Measurements from ENCODE around the gene LRRC36.

LRRC36 gene

DNA sequence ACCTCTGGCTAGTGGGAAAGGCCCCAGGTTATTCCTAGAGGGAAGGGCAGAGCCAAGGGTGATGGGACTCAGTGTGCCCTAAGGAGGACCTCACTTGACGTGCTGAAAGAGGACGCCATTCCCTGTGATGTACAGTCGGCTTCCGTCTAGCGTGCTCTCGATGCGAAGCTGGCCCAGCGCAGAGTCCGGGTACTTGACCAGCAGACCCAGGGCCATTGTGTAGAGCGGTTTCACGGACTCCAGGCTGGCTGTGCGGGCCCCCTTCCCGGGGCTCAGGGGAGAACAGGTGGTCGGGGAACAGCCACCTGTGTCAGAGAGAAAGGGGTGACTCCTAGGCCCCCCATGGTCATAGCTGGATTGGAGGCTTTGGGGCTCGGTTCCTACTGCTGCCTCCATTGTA lies 27.3 kb upstream of the LRRC36 start:
- Histone ChIP-seq H3K4me1 (ENCODE audit: insufficient read depth, low read length, poor library complexity, severe bottlenecking) (no peaks in the 10 kb centered on the region), H3K9ac (ENCODE audit: low read depth, low read length, poor library complexity, severe bottlenecking) (no peak overlapping the region), H3K4me2 (ENCODE audit: low read depth, low read length, poor library complexity, severe bottlenecking) (no peak overlapping the region), H3K79me2 (ENCODE audit: insufficient read depth, low read length) (no peaks in the 10 kb centered on the region), H3K9me2 (replicated peaks; ENCODE audit: low read depth, low read length) (no peaks in the 10 kb centered on the region), H2AFZ (ENCODE audit: low read length) (no peak overlapping the region), H3F3A (ENCODE audit: low read depth) (no peaks in the 10 kb centered on the region), H4K20me1 (ENCODE audit: insufficient read depth, low read length, poor library complexity, severe bottlenecking) (no peaks in the 10 kb centered on the region), H3K36me3 (ENCODE audit: insufficient read depth, low read length) (no peaks in the 10 kb centered on the region), H3K4me3 (ENCODE audit: low read length, poor library complexity, severe bottlenecking) (no peak overlapping the region), H3K9me3 (ENCODE audit: insufficient read depth, low read depth, low read length) (no peaks in the 10 kb centered on the region), H3K27me3 (ENCODE audit: insufficient read depth, low read length, poor library complexity, severe bottlenecking) (no peaks in the 10 kb centered on the region)
- no peak for TF ChIP-seq EZH2phosphoT487 (IDR thresholded peaks at IDR 0.05; ENCODE audit: borderline replicate concordance)
- TF ChIP-seq, protein P1, sequence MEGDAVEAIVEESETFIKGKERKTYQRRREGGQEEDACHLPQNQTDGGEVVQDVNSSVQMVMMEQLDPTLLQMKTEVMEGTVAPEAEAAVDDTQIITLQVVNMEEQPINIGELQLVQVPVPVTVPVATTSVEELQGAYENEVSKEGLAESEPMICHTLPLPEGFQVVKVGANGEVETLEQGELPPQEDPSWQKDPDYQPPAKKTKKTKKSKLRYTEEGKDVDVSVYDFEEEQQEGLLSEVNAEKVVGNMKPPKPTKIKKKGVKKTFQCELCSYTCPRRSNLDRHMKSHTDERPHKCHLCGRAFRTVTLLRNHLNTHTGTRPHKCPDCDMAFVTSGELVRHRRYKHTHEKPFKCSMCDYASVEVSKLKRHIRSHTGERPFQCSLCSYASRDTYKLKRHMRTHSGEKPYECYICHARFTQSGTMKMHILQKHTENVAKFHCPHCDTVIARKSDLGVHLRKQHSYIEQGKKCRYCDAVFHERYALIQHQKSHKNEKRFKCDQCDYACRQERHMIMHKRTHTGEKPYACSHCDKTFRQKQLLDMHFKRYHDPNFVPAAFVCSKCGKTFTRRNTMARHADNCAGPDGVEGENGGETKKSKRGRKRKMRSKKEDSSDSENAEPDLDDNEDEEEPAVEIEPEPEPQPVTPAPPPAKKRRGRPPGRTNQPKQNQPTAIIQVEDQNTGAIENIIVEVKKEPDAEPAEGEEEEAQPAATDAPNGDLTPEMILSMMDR (conservative IDR thresholded peaks at IDR 0.05; ENCODE audit: low read length) = no peak

DNA sequence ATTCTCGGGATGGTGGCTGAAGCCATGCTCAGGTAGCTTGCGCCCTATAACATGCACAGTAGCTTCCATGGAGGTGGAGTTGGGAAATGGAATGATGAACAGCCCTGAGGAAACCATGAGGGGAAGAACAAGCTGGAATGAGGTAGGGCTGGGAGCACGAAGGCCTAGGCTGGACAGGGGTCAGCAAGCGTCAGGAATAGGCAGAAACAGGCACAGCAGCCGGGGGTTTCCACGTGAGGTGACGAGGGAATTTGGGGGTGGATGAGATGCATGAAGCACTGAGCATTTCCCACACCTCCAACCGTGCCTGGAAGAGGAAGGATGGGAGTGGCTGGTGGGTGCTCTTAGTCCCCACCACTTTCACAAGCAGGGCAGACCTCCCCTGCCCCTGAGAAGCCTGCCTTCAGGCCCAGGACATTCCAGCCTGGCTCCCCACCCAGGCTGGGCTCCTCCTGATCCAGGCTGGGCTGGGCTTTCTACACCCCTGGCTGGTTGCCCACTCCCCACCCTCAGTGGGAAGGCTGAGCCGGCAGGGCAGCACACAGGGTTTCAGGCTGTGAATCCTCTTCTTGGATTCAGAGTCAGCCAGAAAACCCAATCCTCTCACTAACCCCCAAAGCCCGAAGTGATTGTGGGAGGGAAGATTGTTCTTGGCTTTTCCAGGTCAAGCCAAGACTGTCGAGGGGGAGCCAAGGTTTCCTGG lies 25.4 kb upstream of the LRRC36 start:
- Histone ChIP-seq H3K4me3 (ENCODE audit: low read length, poor library complexity, severe bottlenecking) (no peak overlapping the region), H3K9me2 (replicated peaks; ENCODE audit: low read depth, low read length) (no peaks in the 10 kb centered on the region), H3K79me2 (ENCODE audit: insufficient read depth, low read length) (no peaks in the 10 kb centered on the region), H3K27me3 (ENCODE audit: insufficient read depth, low read length, poor library complexity, severe bottlenecking) (no peaks in the 10 kb centered on the region), H3K9ac (ENCODE audit: low read depth, low read length, poor library complexity, severe bottlenecking) (no peak overlapping the region), H2AFZ (ENCODE audit: low read length) (no peak overlapping the region), H3K4me1 (ENCODE audit: insufficient read depth, low read length, poor library complexity, severe bottlenecking) (no peaks in the 10 kb centered on the region), H3F3A (ENCODE audit: low read depth) (no peaks in the 10 kb centered on the region), H4K20me1 (ENCODE audit: insufficient read depth, low read length, poor library complexity, severe bottlenecking) (no peaks in the 10 kb centered on the region), H3K36me3 (ENCODE audit: insufficient read depth, low read length) (no peaks in the 10 kb centered on the region), H3K4me2 (ENCODE audit: low read depth, low read length, poor library complexity, severe bottlenecking) (no peak overlapping the region), H3K9me3 (ENCODE audit: insufficient read depth, low read depth, low read length) (no peaks in the 10 kb centered on the region)
- TF ChIP-seq, protein P1 (conservative IDR thresholded peaks at IDR 0.05; ENCODE audit: low read length) = no peak
- TF ChIP-seq EZH2phosphoT487 (IDR thresholded peaks at IDR 0.05; ENCODE audit: borderline replicate concordance) = no peak

DNA sequence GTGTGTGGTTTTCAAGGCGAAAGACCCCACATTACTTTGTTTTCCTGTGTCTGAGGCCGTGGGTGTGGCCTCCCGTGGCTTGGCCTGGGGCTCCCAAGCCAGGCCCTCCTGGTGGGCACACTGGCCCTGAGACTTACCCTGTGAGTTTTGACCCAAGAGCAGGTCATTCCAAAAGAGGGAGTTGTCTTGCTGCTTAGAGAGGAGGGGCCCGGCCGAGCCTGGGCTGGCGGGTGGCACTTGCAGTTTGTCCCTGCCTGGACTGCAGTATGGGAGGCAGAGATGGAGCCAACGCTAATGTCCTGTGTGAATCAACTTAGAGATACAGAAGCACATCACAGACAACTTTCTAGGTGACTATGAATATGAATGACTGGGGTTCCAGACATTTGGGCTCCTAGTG lies 24.5 kb upstream of the LRRC36 start:
- Histone ChIP-seq H4K20me1 (ENCODE audit: insufficient read depth, low read length, poor library complexity, severe bottlenecking) (no peaks in the 10 kb centered on the region), H3K9me3 (ENCODE audit: insufficient read depth, low read depth, low read length) (no peaks in the 10 kb centered on the region), H3K4me2 (ENCODE audit: low read depth, low read length, poor library complexity, severe bottlenecking) (no peak overlapping the region), H3K4me1 (ENCODE audit: insufficient read depth, low read length, poor library complexity, severe bottlenecking) (no peaks in the 10 kb centered on the region), H2AFZ (ENCODE audit: low read length) (no peak overlapping the region), H3K9ac (ENCODE audit: low read depth, low read length, poor library complexity, severe bottlenecking) (no peak overlapping the region), H3K79me2 (ENCODE audit: insufficient read depth, low read length) (no peaks in the 10 kb centered on the region), H3K36me3 (ENCODE audit: insufficient read depth, low read length) (no peaks in the 10 kb centered on the region), H3K9me2 (replicated peaks; ENCODE audit: low read depth, low read length) (no peaks in the 10 kb centered on the region), H3K4me3 (ENCODE audit: low read length, poor library complexity, severe bottlenecking) (no peak overlapping the region), H3F3A (ENCODE audit: low read depth) (no peaks in the 10 kb centered on the region), H3K27me3 (ENCODE audit: insufficient read depth, low read length, poor library complexity, severe bottlenecking) (no peaks in the 10 kb centered on the region)
- no peak for TF ChIP-seq EZH2phosphoT487 (IDR thresholded peaks at IDR 0.05; ENCODE audit: borderline replicate concordance)
- TF ChIP-seq, protein P1 (conservative IDR thresholded peaks at IDR 0.05; ENCODE audit: low read length) = no peak

Data from Loucy (cell line).